ENCODE results near the gene CSK.

The CSK gene

GRCh38 chr15:74792227-74793016, 10.5 kb downstream of the CSK start:
- peaks cover 30% of the 10 kb centered on the region for H3K36me3 ChIP-seq (ENCODE audit: low read depth)
- H3K4me3 ChIP-seq (ENCODE audit: severe bottlenecking): no peak overlapping the region
- peaks cover 49% of the 10 kb centered on the region for H3K4me1 ChIP-seq (ENCODE audit: insufficient read depth, poor library complexity, severe bottlenecking)
- H3K27ac ChIP-seq (ENCODE audit: poor library complexity, severe bottlenecking): no peak overlapping the region
- ATAC-seq (ENCODE audit: low read depth): no peak
- H3K27me3 ChIP-seq (ENCODE audit: insufficient read depth, poor library complexity, severe bottlenecking): no peaks in the 10 kb centered on the region
- TF ChIP-seq CTCF (IDR thresholded peaks at IDR 0.05; ENCODE audit: poor library complexity, severe bottlenecking): no peak
- H3K9me3 ChIP-seq (ENCODE audit: severe bottlenecking): no peaks in the 10 kb centered on the region
- DNase-seq (ENCODE audit: low spot score): no peak

DNA sequence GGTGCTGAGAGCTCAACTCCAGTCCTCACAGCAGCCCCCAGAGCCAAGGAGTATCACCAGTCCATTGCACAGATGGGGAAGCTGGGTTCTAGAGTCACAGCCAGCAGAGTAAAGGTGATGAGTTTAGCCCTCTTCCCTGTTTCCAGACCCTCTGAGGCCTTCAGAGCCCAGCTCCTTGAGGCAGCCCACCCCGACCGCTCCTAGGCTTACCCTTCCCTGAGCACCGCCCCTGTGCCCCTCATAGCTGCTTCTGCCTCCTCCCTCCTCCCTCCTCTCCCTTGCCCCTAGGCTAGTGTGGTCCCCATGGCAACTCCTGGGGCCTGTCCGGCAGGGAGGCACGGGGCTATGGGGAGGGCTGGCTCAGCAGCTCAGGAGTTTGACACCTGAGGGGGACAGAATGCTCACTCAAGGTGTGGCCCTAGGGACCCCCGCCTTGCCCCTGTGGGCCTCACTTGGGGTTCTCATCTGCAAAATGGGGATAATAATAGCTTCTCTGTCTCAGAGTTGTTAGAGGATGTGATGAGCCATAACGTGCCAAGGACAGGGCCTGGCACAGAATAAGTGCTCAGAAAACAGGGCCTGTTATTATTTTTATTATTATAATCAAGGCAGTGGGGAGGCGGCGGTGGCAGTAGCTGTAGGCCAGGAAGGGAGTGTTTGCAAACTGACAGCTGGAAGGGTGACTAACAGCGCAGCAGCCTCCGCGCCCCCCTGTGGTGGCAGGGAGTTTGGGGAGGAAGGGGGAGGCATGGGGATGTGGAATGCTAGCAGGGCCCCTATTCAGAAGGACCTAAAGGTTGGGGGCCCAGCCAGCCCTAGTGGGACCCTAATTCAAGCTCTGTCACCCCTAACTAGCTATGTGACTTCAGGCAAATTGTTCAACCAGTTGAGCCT, 11.5 kb downstream of the CSK start:
- peaks cover 30% of the 10 kb centered on the region for H3K36me3 ChIP-seq (ENCODE audit: low read depth)
- H3K4me3 ChIP-seq (ENCODE audit: severe bottlenecking): no peak overlapping the region
- no peaks in the 10 kb centered on the region for H3K9me3 ChIP-seq (ENCODE audit: severe bottlenecking)
- H3K27me3 ChIP-seq (ENCODE audit: insufficient read depth, poor library complexity, severe bottlenecking): no peaks in the 10 kb centered on the region
- no peak overlapping the region for H3K27ac ChIP-seq (ENCODE audit: poor library complexity, severe bottlenecking)
- no peak for ATAC-seq (ENCODE audit: low read depth)
- TF ChIP-seq CTCF (IDR thresholded peaks at IDR 0.05; ENCODE audit: poor library complexity, severe bottlenecking): no peak
- DNase-seq (ENCODE audit: low spot score): no peak
- H3K4me1 ChIP-seq (ENCODE audit: insufficient read depth, poor library complexity, severe bottlenecking): peaks cover 40% of the 10 kb centered on the region

DNA sequence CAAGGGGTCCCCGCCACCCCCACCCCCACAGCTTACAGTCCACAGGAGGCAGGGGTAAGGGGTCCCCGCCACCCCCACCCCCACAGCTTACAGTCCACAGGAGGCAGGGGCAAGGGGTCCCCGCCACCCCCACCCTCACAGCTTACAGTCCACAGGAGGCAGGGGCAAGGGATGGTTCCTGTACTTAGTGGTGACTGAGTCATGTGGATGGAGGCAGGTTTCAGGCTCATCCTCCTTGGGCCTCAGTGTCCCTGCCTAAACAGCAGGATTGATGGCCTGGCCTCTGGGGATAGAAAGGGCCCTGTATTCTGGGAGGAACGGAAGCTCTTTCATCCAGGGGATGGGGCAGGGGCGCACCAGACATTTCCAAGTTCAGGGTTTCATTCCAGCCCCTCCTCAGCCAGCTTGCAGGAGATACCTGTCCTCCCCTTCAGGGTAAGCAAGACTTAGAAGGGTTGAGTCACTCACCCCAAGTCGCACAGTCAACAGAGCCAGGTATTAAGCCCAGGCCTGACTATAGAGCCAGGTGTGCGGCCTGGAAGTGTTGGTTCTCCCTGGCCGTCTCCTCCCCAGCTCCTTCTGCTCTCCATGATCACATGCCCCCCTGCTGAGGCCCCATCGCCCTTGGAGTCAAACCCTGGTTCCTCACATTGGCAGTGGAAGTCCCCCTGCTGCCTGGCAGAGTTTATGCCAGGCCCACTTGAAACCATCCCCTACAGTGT, 12.5 kb downstream of the CSK start:
- Histone ChIP-seq H3K4me1 (ENCODE audit: insufficient read depth, poor library complexity, severe bottlenecking) (peaks cover 34% of the 10 kb centered on the region), H3K36me3 (ENCODE audit: low read depth) (peaks cover 38% of the 10 kb centered on the region), H3K4me3 (ENCODE audit: severe bottlenecking) (no peak overlapping the region), H3K9me3 (ENCODE audit: severe bottlenecking) (no peaks in the 10 kb centered on the region), H3K27me3 (ENCODE audit: insufficient read depth, poor library complexity, severe bottlenecking) (no peaks in the 10 kb centered on the region), H3K27ac (ENCODE audit: poor library complexity, severe bottlenecking) (peak overlapping the region; percentile 9)
- TF ChIP-seq CTCF (IDR thresholded peaks at IDR 0.05; ENCODE audit: poor library complexity, severe bottlenecking): no peak
- ATAC-seq (ENCODE audit: low read depth) (peak; percentile 44), DNase-seq (ENCODE audit: low spot score) (no peak)

- TF ChIP-seq CTCF (IDR thresholded peaks at IDR 0.05; ENCODE audit: poor library complexity, severe bottlenecking): no peak
- ATAC-seq (ENCODE audit: low read depth): no peak
- peak overlapping the region; percentile 9 for H3K27ac ChIP-seq (ENCODE audit: poor library complexity, severe bottlenecking)
- no peaks in the 10 kb centered on the region for H3K9me3 ChIP-seq (ENCODE audit: severe bottlenecking)
- no peak overlapping the region for H3K4me3 ChIP-seq (ENCODE audit: severe bottlenecking)
- peaks cover 34% of the 10 kb centered on the region for H3K4me1 ChIP-seq (ENCODE audit: insufficient read depth, poor library complexity, severe bottlenecking)
- no peaks in the 10 kb centered on the region for H3K27me3 ChIP-seq (ENCODE audit: insufficient read depth, poor library complexity, severe bottlenecking)
- H3K36me3 ChIP-seq (ENCODE audit: low read depth): peaks cover 40% of the 10 kb centered on the region
- no peak for DNase-seq (ENCODE audit: low spot score)
Observed at GRCh38 chr15:74794970-74795349, 13.1 kb downstream of the CSK start.

All from RWPE2 (cell line).